Measurements from ENCODE around the gene LYPD4.

LYPD4 gene

DNA sequence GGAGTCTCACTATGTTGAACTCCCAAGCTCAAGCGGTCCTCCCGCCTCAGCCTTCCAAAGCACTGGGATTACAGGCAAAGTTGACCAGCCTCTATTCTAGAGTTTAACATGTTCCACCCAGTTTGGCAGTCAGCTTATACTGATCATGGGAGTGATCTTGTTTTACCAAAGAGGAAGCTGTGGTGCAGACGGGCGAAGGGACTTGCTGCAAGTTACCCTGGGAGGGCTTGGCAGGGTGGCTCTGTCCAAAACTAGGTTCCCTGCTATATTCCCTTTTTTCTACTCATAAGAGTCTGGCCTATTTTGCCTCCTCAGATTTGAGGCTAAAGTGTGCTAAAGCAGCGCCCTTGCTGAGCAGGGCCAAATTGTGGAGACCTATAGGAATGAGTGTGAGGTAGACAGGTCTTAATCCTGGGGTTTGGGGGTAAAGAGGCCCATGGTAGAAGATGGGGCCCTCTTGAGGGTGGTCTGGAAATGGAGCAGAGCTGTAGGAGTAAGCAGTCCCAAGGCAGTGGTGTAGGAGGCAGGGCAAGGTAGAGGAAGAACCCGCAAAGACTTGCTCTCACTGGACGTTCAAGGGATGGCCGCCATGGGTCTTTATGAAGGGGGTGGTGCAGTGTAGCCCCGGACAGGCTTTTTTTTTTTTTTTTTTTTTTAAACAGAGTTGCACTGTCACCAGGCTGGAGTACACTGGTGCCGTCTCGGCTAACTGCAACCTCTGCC is 18.9 kb upstream of the LYPD4 start:
- TF ChIP-seq, protein P1, sequence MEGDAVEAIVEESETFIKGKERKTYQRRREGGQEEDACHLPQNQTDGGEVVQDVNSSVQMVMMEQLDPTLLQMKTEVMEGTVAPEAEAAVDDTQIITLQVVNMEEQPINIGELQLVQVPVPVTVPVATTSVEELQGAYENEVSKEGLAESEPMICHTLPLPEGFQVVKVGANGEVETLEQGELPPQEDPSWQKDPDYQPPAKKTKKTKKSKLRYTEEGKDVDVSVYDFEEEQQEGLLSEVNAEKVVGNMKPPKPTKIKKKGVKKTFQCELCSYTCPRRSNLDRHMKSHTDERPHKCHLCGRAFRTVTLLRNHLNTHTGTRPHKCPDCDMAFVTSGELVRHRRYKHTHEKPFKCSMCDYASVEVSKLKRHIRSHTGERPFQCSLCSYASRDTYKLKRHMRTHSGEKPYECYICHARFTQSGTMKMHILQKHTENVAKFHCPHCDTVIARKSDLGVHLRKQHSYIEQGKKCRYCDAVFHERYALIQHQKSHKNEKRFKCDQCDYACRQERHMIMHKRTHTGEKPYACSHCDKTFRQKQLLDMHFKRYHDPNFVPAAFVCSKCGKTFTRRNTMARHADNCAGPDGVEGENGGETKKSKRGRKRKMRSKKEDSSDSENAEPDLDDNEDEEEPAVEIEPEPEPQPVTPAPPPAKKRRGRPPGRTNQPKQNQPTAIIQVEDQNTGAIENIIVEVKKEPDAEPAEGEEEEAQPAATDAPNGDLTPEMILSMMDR (IDR thresholded peaks at IDR 0.05; ENCODE audit: extremely low read depth, missing control alignments), result no peak
- DNase-seq (ENCODE audit: low spot score), result no peak

DNA sequence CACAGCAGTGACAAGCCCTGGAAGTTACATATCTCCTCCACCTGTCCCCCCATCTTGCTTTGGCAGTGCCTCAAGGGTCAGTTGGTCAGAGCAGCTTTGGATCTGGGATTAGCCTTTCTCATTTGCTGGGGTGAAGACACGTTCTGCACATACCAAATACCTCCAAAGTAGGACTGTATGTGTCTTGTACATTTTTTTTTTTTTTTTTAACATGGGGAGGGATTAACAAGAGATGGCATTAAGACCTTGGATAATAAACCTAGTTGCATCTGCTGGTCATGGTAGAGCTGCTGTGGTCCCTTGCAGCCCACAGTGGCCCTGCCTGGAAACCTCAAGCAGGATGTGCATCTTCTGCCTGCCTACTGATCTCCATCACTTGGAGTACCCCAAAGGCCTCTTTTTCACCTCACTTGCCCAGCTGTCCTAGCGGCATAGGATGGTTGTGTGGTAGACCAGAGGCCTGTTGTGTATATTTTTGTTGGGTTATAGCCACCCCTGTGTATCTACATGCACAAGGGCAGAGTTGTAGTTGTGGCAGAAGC is 18.0 kb upstream of the LYPD4 start:
- DNase-seq (ENCODE audit: low spot score), result no peak
- TF ChIP-seq, protein P1 (IDR thresholded peaks at IDR 0.05; ENCODE audit: extremely low read depth, missing control alignments), result no peak

DNA sequence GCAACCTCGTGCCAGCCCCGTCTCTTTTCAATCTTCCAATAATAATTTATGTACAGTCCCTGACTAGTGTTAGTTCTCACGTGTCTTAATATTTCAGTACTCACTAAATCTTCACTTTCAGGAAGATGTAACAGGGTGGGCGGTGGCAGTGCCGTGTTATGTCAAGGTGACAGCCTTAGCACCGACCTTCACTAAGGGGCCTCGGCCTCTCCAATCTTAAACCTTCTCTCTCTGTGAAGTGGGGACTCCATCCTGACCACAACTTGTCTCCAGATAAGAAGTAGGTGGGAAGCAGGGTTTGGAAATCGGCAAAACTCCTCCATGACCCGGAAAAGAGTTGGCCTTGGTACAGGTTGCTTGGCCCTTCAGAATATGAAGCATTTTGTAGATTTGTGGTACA is 17.4 kb upstream of the LYPD4 start:
- DNase-seq (ENCODE audit: low spot score), result no peak
- TF ChIP-seq, protein P1 (IDR thresholded peaks at IDR 0.05; ENCODE audit: extremely low read depth, missing control alignments), result no peak

DNA sequence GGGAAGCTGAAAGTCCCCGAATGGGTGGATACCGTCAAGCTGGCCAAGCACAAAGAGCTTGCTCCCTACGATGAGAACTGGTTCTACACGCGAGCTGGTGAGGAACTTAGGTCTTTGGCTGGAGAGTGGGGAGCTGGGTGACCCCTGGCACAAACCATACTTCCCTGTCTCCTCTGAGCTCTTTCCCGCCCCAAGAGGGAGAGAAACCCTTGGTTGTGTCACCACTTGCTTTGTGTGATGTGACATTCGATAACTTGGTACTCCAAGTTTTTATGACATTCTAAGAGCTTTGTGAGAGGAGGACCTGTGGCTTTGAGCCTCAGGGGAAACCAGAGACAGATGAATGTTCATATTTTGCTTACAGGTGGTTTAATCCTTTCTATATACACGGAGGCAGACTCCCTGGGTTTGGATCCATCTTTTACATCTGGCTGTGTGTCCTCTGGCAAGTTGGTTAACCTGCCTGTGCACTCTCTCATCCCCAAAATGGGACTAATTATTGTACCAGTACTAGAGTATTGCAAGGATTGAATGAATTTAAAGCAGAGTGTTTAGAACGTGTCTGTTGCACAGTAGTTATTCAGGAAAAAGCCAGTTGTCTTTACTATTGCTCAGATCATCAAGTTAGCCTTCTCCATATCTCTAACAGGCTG is 16.8 kb upstream of the LYPD4 start:
- no peak for DNase-seq (ENCODE audit: low spot score)
- TF ChIP-seq, protein P1 (IDR thresholded peaks at IDR 0.05; ENCODE audit: extremely low read depth, missing control alignments), result no peak

DNA sequence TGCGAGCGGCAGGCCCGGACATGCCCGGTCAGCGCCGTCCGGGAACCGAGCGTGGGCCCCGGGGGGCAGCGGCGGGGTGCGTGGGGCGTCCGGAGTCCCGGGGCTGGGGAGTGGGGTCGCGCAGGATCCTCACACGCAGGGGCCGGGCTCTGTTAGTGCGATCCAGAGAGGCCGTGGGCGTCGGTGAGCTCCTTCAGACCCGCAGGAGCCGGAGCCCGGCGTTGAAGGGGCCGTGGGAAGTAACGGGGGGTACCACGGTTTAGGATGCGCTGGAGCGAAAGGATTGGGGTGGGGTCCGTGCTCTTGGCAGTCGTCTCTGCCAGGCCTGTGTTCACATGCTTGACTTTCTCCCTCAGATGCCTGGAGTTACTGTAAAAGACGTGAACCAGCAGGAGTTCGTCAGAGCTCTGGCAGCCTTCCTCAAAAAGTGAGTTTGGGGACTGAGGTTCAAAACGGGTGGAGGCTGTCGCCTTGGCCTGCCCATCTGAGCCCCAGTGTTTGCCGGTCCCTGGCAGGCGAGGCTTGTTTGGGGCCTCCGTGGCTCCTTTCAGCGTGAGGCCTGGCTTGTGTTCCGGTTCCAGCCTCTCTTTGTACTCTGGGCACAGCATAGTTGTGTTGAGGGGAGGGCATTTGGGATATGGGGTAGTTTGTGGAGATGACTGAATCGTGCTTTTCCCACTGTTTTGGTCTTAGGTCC is 16.1 kb upstream of the LYPD4 start:
- TF ChIP-seq, protein P1 (IDR thresholded peaks at IDR 0.05; ENCODE audit: extremely low read depth, missing control alignments), result no peak
- DNase-seq (ENCODE audit: low spot score), result no peak

DNA sequence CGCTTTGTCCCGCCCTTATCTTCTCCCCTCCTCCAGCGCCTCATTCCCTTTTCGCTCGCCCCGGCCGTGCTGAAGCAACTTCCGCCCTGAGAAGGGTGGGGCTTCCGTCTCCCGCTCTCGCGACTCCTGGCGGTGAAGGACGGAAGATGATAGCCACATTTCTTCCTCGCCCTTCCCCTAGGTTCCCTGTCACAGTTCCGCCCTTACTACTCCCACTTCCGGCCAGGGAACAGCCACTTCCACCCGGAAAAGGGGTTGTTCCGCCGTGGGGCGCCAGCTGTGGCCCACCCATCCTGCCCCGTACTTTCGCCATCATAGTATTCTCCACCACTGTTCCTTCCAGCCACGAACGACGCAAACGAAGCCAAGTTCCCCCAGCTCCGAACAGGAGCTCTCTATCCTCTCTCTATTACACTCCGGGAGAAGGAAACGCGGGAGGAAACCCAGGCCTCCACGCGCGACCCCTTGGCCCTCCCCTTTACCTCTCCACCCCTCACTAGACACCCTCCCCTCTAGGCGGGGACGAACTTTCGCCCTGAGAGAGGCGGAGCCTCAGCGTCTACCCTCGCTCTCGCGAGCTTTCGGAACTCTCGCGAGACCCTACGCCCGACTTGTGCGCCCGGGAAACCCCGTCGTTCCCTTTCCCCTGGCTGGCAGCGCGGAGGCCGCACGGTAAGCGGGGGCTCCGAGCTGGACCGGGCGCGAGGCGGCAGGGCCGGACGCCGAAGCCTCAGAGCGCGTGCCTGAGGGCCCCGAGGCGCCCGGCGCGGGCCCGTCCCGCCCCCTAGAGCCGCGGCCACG is 15.3 kb upstream of the LYPD4 start, which contains the start of gene RPS19:
RPS19 (plus strand) TSS at position 638 of the 801 bp plus-strand sequence. CDS start 520 bp downstream, outside the sequence.
- DNase-seq (ENCODE audit: low spot score), result peak; percentile 97
- TF ChIP-seq, protein P1 (IDR thresholded peaks at IDR 0.05; ENCODE audit: extremely low read depth, missing control alignments), result no peak

All from GM20000 (cell line).